Measurements from ENCODE around the gene NLRP1. TPM values are rescaled to one million over a fixed set of nuclear protein-coding genes. Genes with fewer than 3 reads are reported as not detected.

The NLRP1 gene
- 14.6 and 16.8 TPM in 2 replicates for total RNA-seq

GRCh38 chr17:5584383-5585286, at the start of gene NLRP1:
NLRP1 (minus strand) TSS chr17:5584509; CDS start chr17:5583957, 552 bp downstream.

GRCh38 chr17:5486206-5487124, 97.8 kb downstream of the NLRP1 start, which contains the start of gene MIS12:
MIS12 (plus strand) TSS chr17:5486566; CDS start chr17:5488863, 2,297 bp downstream.

GRCh38 chr17:5485270-5486205, 98.8 kb downstream of the NLRP1 start, which contains the start of gene DERL2:
DERL2 (minus strand) TSS chr17:5486178; CDS start chr17:5486161, 17 bp downstream.

Other genes with a start within 250 kb of the NLRP1 start
- 30.0 and 36.5 TPM in 2 replicates for gene NUP88, start 164.8 kb downstream of the NLRP1 start, total RNA-seq
- 5.7 and 9.6 TPM in 2 replicates for gene RPAIN, start 164.3 kb downstream of the NLRP1 start, total RNA-seq
- gene C1QBP, start 145.4 kb downstream of the NLRP1 start, total RNA-seq = 143 and 145 TPM in 2 replicates
- gene DHX33, start 115.5 kb downstream of the NLRP1 start, total RNA-seq = 4.2 and 6.2 TPM in 2 replicates
- gene DERL2, start 98.3 kb downstream of the NLRP1 start, total RNA-seq = 21.3 and 28.5 TPM in 2 replicates
- 10.1 and 16.2 TPM in 2 replicates for gene MIS12, start 97.9 kb downstream of the NLRP1 start, total RNA-seq